Measurements from ENCODE around the gene THSD7A. TPM values are rescaled to one million over a fixed set of nuclear protein-coding genes. Genes with fewer than 3 reads are reported as not detected.

The THSD7A gene
- total and polyA plus RNA-seq, 2 of the 8 experiments (the other 6 are each of a cell fraction or from before 2014, with no cell fraction given) = 0.44 to 1.2 TPM

- TF ChIP-seq FOSL1 (IDR thresholded peaks at IDR 0.05; ENCODE audit: insufficient read depth, low read depth, low read length) (no peak), SP4 (IDR thresholded peaks at IDR 0.05; ENCODE audit: low read length) (no peak), PHF8 (conservative IDR thresholded peaks at IDR 0.05; ENCODE audit: low read depth, low read length) (no peak)
Observed at GRCh38 chr7:11436316-11436715, 395.7 kb downstream of the THSD7A start (continued).

All from H1 (cell line).